Measurements from ENCODE around the gene CERS1. TPM values are rescaled to one million over a fixed set of nuclear protein-coding genes. Genes with fewer than 3 reads are reported as not detected.

The CERS1 gene
- polyA plus RNA-seq, 3 donors, result not detected

GRCh38 chr19:18915639-18916038, 19.7 kb upstream of the CERS1 start:
- Mint-ChIP-seq H3K4me1 (peaks cover 24% of the 10 kb centered on the region), H3K4me3 (no peak overlapping the region), H3K27me3 (ENCODE audit: low read depth in 3 of 3) (peaks cover 0 to 2% (median 0%) of the 10 kb centered on the region in 3 donors), H3K27ac (peak overlapping the region in 3 of 7 donors; percentile 46 to 80 (median 53)), H3K9me3 (peaks cover 0 to 2% (median 0%) of the 10 kb centered on the region in 7 donors), H3K36me3 (peaks cover 24 to 68% of the 10 kb centered on the region in 2 donors)
- Histone ChIP-seq H3K79me2 (ENCODE audit: insufficient read depth, low read length) (peaks cover 90% of the 10 kb centered on the region), H3K27ac (ENCODE audit: low read depth in 1 of 2, low read length in 2 of 2) (peak overlapping the region in 1 of 2 donors; percentile 56), H2AFZ (ENCODE audit: insufficient read depth, low read depth, low read length, poor library complexity, severe bottlenecking) (no peak overlapping the region), H3K36me3 (replicated peaks in 1 of 2; ENCODE audit: control insufficient read depth in 1 of 2, insufficient read depth in 2 of 2, low read length in 2 of 2) (peaks cover 34 to 49% of the 10 kb centered on the region in 2 donors), H3K27me3 (ENCODE audit: control insufficient read depth in 2 of 2, insufficient read depth in 2 of 2, low read length in 2 of 2) (no peaks in the 10 kb centered on the region), H3K4me2 (replicated peaks; ENCODE audit: extremely low read depth, low read length, poor library complexity, severe bottlenecking) (no peak overlapping the region), H4K20me1 (ENCODE audit: insufficient read depth, low read length) (peaks cover 55% of the 10 kb centered on the region), H3K9ac (ENCODE audit: insufficient read depth, low read length, poor library complexity, severe bottlenecking) (no peak overlapping the region), H3K9me3 (replicated peaks in 1 of 2; ENCODE audit: control insufficient read depth in 1 of 2, insufficient read depth in 1 of 2, low read length in 2 of 2) (no peaks in the 10 kb centered on the region), H3K4me1 (ENCODE audit: control insufficient read depth in 1 of 2, insufficient read depth in 2 of 2, low read length in 2 of 2) (peaks cover 21 to 24% of the 10 kb centered on the region in 2 donors), H3K4me3 (replicated peaks in 1 of 3; ENCODE audit: low read depth in 2 of 3, low read length in 3 of 3) (no peak overlapping the region)
- peak; percentile 15 to 31 (median 21) for DNase-seq
- 49% methylated on average over 3 of the region's 5 CpGs for WGBS (ENCODE audit: insufficient coverage)
- intact Hi-C loops (cut with micrococcal nuclease), result loop anchor here in 1 of 2 donors (5.0 kb wide), 2 partner anchors 393 to 1498 kb away; partner anchors contain the start of gene ELL
- peak; percentile 38 for TF ChIP-seq CTCF (IDR thresholded peaks at IDR 0.05)

- no peak overlapping the region for H3K9ac ChIP-seq (ENCODE audit: insufficient read depth, low read length, poor library complexity, severe bottlenecking)
- peaks cover 28 to 88% of the 10 kb centered on the region in 2 donors for H3K36me3 Mint-ChIP-seq
These were observed 17.5 kb upstream of the CERS1 start for GRCh38 chr19:18913466-18913865.

More at GRCh38 chr19:18913466-18913865, 17.5 kb upstream of the CERS1 start:
- Mint-ChIP-seq H3K27ac (peak overlapping the region in 2 of 7 donors; percentile 15 to 75), H3K4me1 (peaks cover 12% of the 10 kb centered on the region), H3K4me3 (no peak overlapping the region), H3K9me3 (peaks cover 0 to 2% (median 0%) of the 10 kb centered on the region in 7 donors), H3K27me3 (ENCODE audit: low read depth in 3 of 3) (peaks cover 0 to 2% (median 0%) of the 10 kb centered on the region in 3 donors)
- H3K4me2 ChIP-seq (replicated peaks; ENCODE audit: extremely low read depth, low read length, poor library complexity, severe bottlenecking), result no peak overlapping the region
- H4K20me1 ChIP-seq (ENCODE audit: insufficient read depth, low read length), result peaks cover 62% of the 10 kb centered on the region
- intact Hi-C loops (cut with micrococcal nuclease), result no loop called here
- no peak overlapping the region for H3K27ac ChIP-seq (ENCODE audit: low read depth in 1 of 2, low read length in 2 of 2)
- peaks cover 8 to 13% of the 10 kb centered on the region in 2 donors for H3K4me1 ChIP-seq (ENCODE audit: control insufficient read depth in 1 of 2, insufficient read depth in 2 of 2, low read length in 2 of 2)
- no peak overlapping the region for H3K4me3 ChIP-seq (replicated peaks in 1 of 3; ENCODE audit: low read depth in 2 of 3, low read length in 3 of 3)
- no peaks in the 10 kb centered on the region for H3K27me3 ChIP-seq (ENCODE audit: control insufficient read depth in 2 of 2, insufficient read depth in 2 of 2, low read length in 2 of 2)
- peaks cover 74% of the 10 kb centered on the region for H3K79me2 ChIP-seq (ENCODE audit: insufficient read depth, low read length)
- WGBS (ENCODE audit: insufficient coverage), result 100% methylated on average over 5 of the region's 5 CpGs
- TF ChIP-seq CTCF (IDR thresholded peaks at IDR 0.05), result no peak
- no peaks in the 10 kb centered on the region for H3K9me3 ChIP-seq (replicated peaks in 1 of 2; ENCODE audit: control insufficient read depth in 1 of 2, insufficient read depth in 1 of 2, low read length in 2 of 2)
- peaks cover 52 to 69% of the 10 kb centered on the region in 2 donors for H3K36me3 ChIP-seq (replicated peaks in 1 of 2; ENCODE audit: control insufficient read depth in 1 of 2, insufficient read depth in 2 of 2, low read length in 2 of 2)
- H2AFZ ChIP-seq (ENCODE audit: insufficient read depth, low read depth, low read length, poor library complexity, severe bottlenecking), result no peak overlapping the region
- no peak for DNase-seq

All from CD14-positive monocyte (primary cell).